Measurements from ENCODE around the gene RTTN.
"Not testable (repeated sequence)": the region's sequence is repeated elsewhere in the genome, so short reads cannot be mapped to it uniquely, and the experiment has no call there.

The RTTN gene

GRCh38 chr18:70205421-70206397 is at the start of gene RTTN:
TSS of gene RTTN (minus strand) at chr18:70205687. CDS start at chr18:70205658, 29 bp downstream.
- in situ Hi-C loops (cut with HindIII; ENCODE audit: low sequenced_read_pairs), result loop anchor here (25.0 kb wide), 1 partner anchor 207 kb away; no protein-coding TSS in a partner anchor

GRCh38 chr18:70250781-70251180 is 45.3 kb upstream of the RTTN start:
- in situ Hi-C loops (cut with HindIII; ENCODE audit: low sequenced_read_pairs), result no loop called here

- in situ Hi-C loops (cut with HindIII; ENCODE audit: low sequenced_read_pairs), result not testable (repeated sequence)
Observed at GRCh38 chr18:70249861-70250260, 44.4 kb upstream of the RTTN start.

- in situ Hi-C loops (cut with HindIII; ENCODE audit: low sequenced_read_pairs), result no loop called here
Observed at GRCh38 chr18:70249118-70249517, 43.6 kb upstream of the RTTN start.

- in situ Hi-C loops (cut with HindIII; ENCODE audit: low sequenced_read_pairs), result no loop called here
Observed at GRCh38 chr18:70246061-70246466, 40.6 kb upstream of the RTTN start.

GRCh38 chr18:70243131-70243929 is 37.8 kb upstream of the RTTN start:
- in situ Hi-C loops (cut with HindIII; ENCODE audit: low sequenced_read_pairs), result no loop called here

- in situ Hi-C loops (cut with HindIII; ENCODE audit: low sequenced_read_pairs), result not testable (repeated sequence)
Observed at GRCh38 chr18:70236921-70237320, 31.4 kb upstream of the RTTN start.

GRCh38 chr18:70235478-70235877 is 30.0 kb upstream of the RTTN start:
- in situ Hi-C loops (cut with HindIII; ENCODE audit: low sequenced_read_pairs), result no loop called here

GRCh38 chr18:70234667-70235459 is 29.4 kb upstream of the RTTN start:
- in situ Hi-C loops (cut with HindIII; ENCODE audit: low sequenced_read_pairs), result no loop called here

- in situ Hi-C loops (cut with HindIII; ENCODE audit: low sequenced_read_pairs), result no loop called here
Observed at GRCh38 chr18:70233974-70234373, 28.5 kb upstream of the RTTN start.

- in situ Hi-C loops (cut with HindIII; ENCODE audit: low sequenced_read_pairs), result no loop called here
Observed at GRCh38 chr18:70232261-70232660, 26.8 kb upstream of the RTTN start.

GRCh38 chr18:70229639-70230038 is 24.2 kb upstream of the RTTN start:
- in situ Hi-C loops (cut with HindIII; ENCODE audit: low sequenced_read_pairs), result no loop called here

- in situ Hi-C loops (cut with HindIII; ENCODE audit: low sequenced_read_pairs), result no loop called here
Observed at GRCh38 chr18:70228536-70228935, 23.0 kb upstream of the RTTN start.

GRCh38 chr18:70227438-70227837 is 22.0 kb upstream of the RTTN start:
- in situ Hi-C loops (cut with HindIII; ENCODE audit: low sequenced_read_pairs), result no loop called here

GRCh38 chr18:70221915-70222278 is 16.4 kb upstream of the RTTN start:
- in situ Hi-C loops (cut with HindIII; ENCODE audit: low sequenced_read_pairs), result loop anchor here (25.0 kb wide), 1 partner anchor 190 kb away; no protein-coding TSS in a partner anchor

GRCh38 chr18:70221156-70221914 is 15.8 kb upstream of the RTTN start:
- in situ Hi-C loops (cut with HindIII; ENCODE audit: low sequenced_read_pairs), result loop anchor here (25.0 kb wide), 1 partner anchor 191 kb away; no protein-coding TSS in a partner anchor

GRCh38 chr18:70220628-70221027 is 15.1 kb upstream of the RTTN start:
- in situ Hi-C loops (cut with HindIII; ENCODE audit: low sequenced_read_pairs), result loop anchor here (25.0 kb wide), 1 partner anchor 192 kb away; no protein-coding TSS in a partner anchor

- in situ Hi-C loops (cut with HindIII; ENCODE audit: low sequenced_read_pairs), result loop anchor here (25.0 kb wide), 1 partner anchor 193 kb away; no protein-coding TSS in a partner anchor
Observed at GRCh38 chr18:70219688-70220087, 14.2 kb upstream of the RTTN start.

GRCh38 chr18:70216788-70217187 is 11.3 kb upstream of the RTTN start:
- in situ Hi-C loops (cut with HindIII; ENCODE audit: low sequenced_read_pairs), result loop anchor here (25.0 kb wide), 1 partner anchor 196 kb away; no protein-coding TSS in a partner anchor

- in situ Hi-C loops (cut with HindIII; ENCODE audit: low sequenced_read_pairs), result loop anchor here (25.0 kb wide), 1 partner anchor 205 kb away; no protein-coding TSS in a partner anchor
Observed at GRCh38 chr18:70207181-70207580, 1.7 kb upstream of the RTTN start.
